ENCODE measurements around the gene TMEM138. TPM values are rescaled to one million over a fixed set of nuclear protein-coding genes. Genes with fewer than 3 reads are reported as not detected.

The TMEM138 gene
- total and polyA plus RNA-seq, 2 experiments from 2014 or later, result 19.0 to 50.2 TPM

- H3K4me2 ChIP-seq (ENCODE audit: unreplicated experiment), result no peak overlapping the region
- H3K79me2 ChIP-seq (ENCODE audit: insufficient read depth), result no peaks in the 10 kb centered on the region
- H2AFZ ChIP-seq, result no peak overlapping the region
- H3K27me3 ChIP-seq (replicated peaks; ENCODE audit: insufficient read depth), result no peaks in the 10 kb centered on the region
- no peak overlapping the region for H3K4me3 ChIP-seq
- no peak overlapping the region for H3K27ac ChIP-seq
- no peaks in the 10 kb centered on the region for H3K9me3 ChIP-seq (ENCODE audit: low read depth)
- in situ Hi-C loops (cut with MboI), result no loop called here
- no peaks in the 10 kb centered on the region for H3K4me1 ChIP-seq (ENCODE audit: insufficient read depth)
- no peaks in the 10 kb centered on the region for H3K9me2 ChIP-seq (ENCODE audit: insufficient read depth)
- no peaks in the 10 kb centered on the region for H4K20me1 ChIP-seq (ENCODE audit: insufficient read depth)
- DNase-seq, result no peak
- H3K9ac ChIP-seq, result no peak overlapping the region
- no peak for TF ChIP-seq EZH2phosphoT487 (IDR thresholded peaks at IDR 0.05; ENCODE audit: insufficient read depth, low read depth)
- TF ChIP-seq EZH2 (IDR thresholded peaks at IDR 0.05; ENCODE audit: insufficient read depth, poor library complexity, severe bottlenecking), result no peak
- no peaks in the 10 kb centered on the region for H3K36me3 ChIP-seq (ENCODE audit: low read depth)
- WGBS, 2 experiments (ENCODE audit: low coverage in 1 of 2, low lambda C conversion rate in 2 of 2, missing lambda C conversion rate in 2 of 2), result 88 to 92% methylated on average over 15 of the region's 15 CpGs
- no peaks in the 10 kb centered on the region for H3F3A ChIP-seq (ENCODE audit: insufficient read depth)
These were observed 8.8 kb upstream of the TMEM138 start for GRCh38 chr11:61353131-61354067.

GRCh38 chr11:61354208-61354607, 8.0 kb upstream of the TMEM138 start:
- Histone ChIP-seq H3K4me2 (ENCODE audit: unreplicated experiment) (no peak overlapping the region), H3K27me3 (replicated peaks; ENCODE audit: insufficient read depth) (no peaks in the 10 kb centered on the region), H3K27ac (no peak overlapping the region), H3K4me3 (no peak overlapping the region), H3K4me1 (ENCODE audit: insufficient read depth) (no peaks in the 10 kb centered on the region), H3K36me3 (ENCODE audit: low read depth) (no peaks in the 10 kb centered on the region), H3F3A (ENCODE audit: insufficient read depth) (no peaks in the 10 kb centered on the region), H3K9me3 (ENCODE audit: low read depth) (no peaks in the 10 kb centered on the region), H4K20me1 (ENCODE audit: insufficient read depth) (no peaks in the 10 kb centered on the region), H3K9me2 (ENCODE audit: insufficient read depth) (no peaks in the 10 kb centered on the region), H2AFZ (no peak overlapping the region), H3K9ac (no peak overlapping the region), H3K79me2 (ENCODE audit: insufficient read depth) (peaks cover 4% of the 10 kb centered on the region; the same call in 1 of the 2 replicates)
- 54 to 55% methylated on average over 2 of the region's 2 CpGs for whole genome bisulfite sequencing, 2 experiments (ENCODE audit: low coverage in 1 of 2, low lambda C conversion rate in 2 of 2, missing lambda C conversion rate in 2 of 2)
- TF ChIP-seq EZH2 (IDR thresholded peaks at IDR 0.05; ENCODE audit: insufficient read depth, poor library complexity, severe bottlenecking) (no peak), EZH2phosphoT487 (IDR thresholded peaks at IDR 0.05; ENCODE audit: insufficient read depth, low read depth) (no peak)
- in situ Hi-C loops (cut with MboI), result no loop called here
- DNase-seq, result no peak

GRCh38 chr11:61356706-61357105, 5.5 kb upstream of the TMEM138 start:
- Histone ChIP-seq H2AFZ (no peak overlapping the region), H3F3A (ENCODE audit: insufficient read depth) (0 out of 2 replicates have a peak, but pooled peaks cover 6% of the 10 kb centered on the region), H3K4me1 (ENCODE audit: insufficient read depth) (peaks cover 4% of the 10 kb centered on the region; the same call in 1 of the 2 replicates), H4K20me1 (ENCODE audit: insufficient read depth) (no peaks in the 10 kb centered on the region), H3K4me2 (ENCODE audit: unreplicated experiment) (no peak overlapping the region), H3K9me3 (ENCODE audit: low read depth) (no peaks in the 10 kb centered on the region), H3K9me2 (ENCODE audit: insufficient read depth) (no peaks in the 10 kb centered on the region), H3K27ac (no peak overlapping the region), H3K9ac (no peak overlapping the region), H3K36me3 (ENCODE audit: low read depth) (no peaks in the 10 kb centered on the region), H3K27me3 (replicated peaks; ENCODE audit: insufficient read depth) (no peaks in the 10 kb centered on the region), H3K79me2 (ENCODE audit: insufficient read depth) (peaks cover 27% of the 10 kb centered on the region), H3K4me3 (no peak overlapping the region)
- TF ChIP-seq EZH2 (IDR thresholded peaks at IDR 0.05; ENCODE audit: insufficient read depth, poor library complexity, severe bottlenecking) (no peak), EZH2phosphoT487 (IDR thresholded peaks at IDR 0.05; ENCODE audit: insufficient read depth, low read depth) (no peak)
- 83 to 88% methylated on average over 4 of the region's 4 CpGs for whole genome bisulfite sequencing, 2 experiments (ENCODE audit: low coverage in 1 of 2, low lambda C conversion rate in 2 of 2, missing lambda C conversion rate in 2 of 2)
- in situ Hi-C loops (cut with MboI), result no loop called here
- DNase-seq, result no peak

- no peak overlapping the region for H3K4me2 ChIP-seq (ENCODE audit: unreplicated experiment)
- H3K9me3 ChIP-seq (ENCODE audit: low read depth), result no peaks in the 10 kb centered on the region
- peaks cover 4% of the 10 kb centered on the region; the same call in 1 of the 2 replicates for H3K4me1 ChIP-seq (ENCODE audit: insufficient read depth)
- H3K9ac ChIP-seq, result no peak overlapping the region
- no peaks in the 10 kb centered on the region for H3K36me3 ChIP-seq (ENCODE audit: low read depth)
- TF ChIP-seq EZH2 (IDR thresholded peaks at IDR 0.05; ENCODE audit: insufficient read depth, poor library complexity, severe bottlenecking) (no peak), EZH2phosphoT487 (IDR thresholded peaks at IDR 0.05; ENCODE audit: insufficient read depth, low read depth) (no peak)
- no peak for DNase-seq
- H3K79me2 ChIP-seq (ENCODE audit: insufficient read depth), result peaks cover 27% of the 10 kb centered on the region
- in situ Hi-C loops (cut with MboI), result no loop called here
- H4K20me1 ChIP-seq (ENCODE audit: insufficient read depth), result no peaks in the 10 kb centered on the region
- H3K9me2 ChIP-seq (ENCODE audit: insufficient read depth), result no peaks in the 10 kb centered on the region
- 89 to 91% methylated on average over 9 of the region's 9 CpGs for WGBS, 2 experiments (ENCODE audit: low coverage in 1 of 2, low lambda C conversion rate in 2 of 2, missing lambda C conversion rate in 2 of 2)
- H3F3A ChIP-seq (ENCODE audit: insufficient read depth), result 0 out of 2 replicates have a peak, but pooled peaks cover 6% of the 10 kb centered on the region
- H3K4me3 ChIP-seq, result no peak overlapping the region
- H3K27me3 ChIP-seq (replicated peaks; ENCODE audit: insufficient read depth), result no peaks in the 10 kb centered on the region
- H2AFZ ChIP-seq, result no peak overlapping the region
- no peak overlapping the region for H3K27ac ChIP-seq
These were observed 4.8 kb upstream of the TMEM138 start for GRCh38 chr11:61357233-61357893.

Data from GM23248 (cell line).